IMR-90 (cell line): Measurements from ENCODE around the gene CXCL1.

Source experiments
- CHD1 ChIP-seq: IDR thresholded peaks from 2 replicates; pipeline ENCODE4 v1.6.1; 2012; ENCODE audit warnings: low read depth, low read length, improper control_type of control experiment
- POLR2A ChIP-seq: IDR thresholded peaks from 2 replicates; pipeline ENCODE4 v1.6.1; 2012; ENCODE audit warnings: mild to moderate bottlenecking, low read depth, low read length
- RFX5 ChIP-seq: IDR thresholded peaks from 2 replicates; pipeline ENCODE4 v1.8.0; 2012; ENCODE audit warnings: low read depth, mild to moderate bottlenecking, low read length, moderate library complexity
- TF ChIP-seq, protein P1 (sequence below): conservative IDR thresholded peaks from 2 replicates; pipeline ENCODE4 v1.5.1; 2012; ENCODE audit warnings: mild to moderate bottlenecking, low read depth, low read length, improper control_type of control experiment

DNA sequence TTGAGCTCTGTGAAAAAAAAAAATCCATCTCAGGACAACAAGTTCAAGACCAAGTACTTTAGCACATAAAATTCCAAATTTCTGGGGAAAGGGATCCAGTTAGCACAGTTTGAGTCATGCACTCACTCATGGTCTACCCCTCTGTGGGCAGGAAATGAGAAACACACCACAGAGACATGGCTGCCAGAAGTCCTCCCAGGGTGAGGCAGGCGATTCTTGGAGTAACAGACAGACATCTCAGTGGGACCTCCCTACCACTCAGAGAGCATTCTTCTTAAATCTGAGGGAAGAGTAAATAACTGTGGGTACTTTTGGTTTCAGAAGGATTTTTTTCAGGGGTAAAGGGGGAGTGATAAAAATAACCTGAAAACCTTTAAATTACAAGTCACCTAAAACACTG lies 14.1 kb downstream of the CXCL1 start:
- TF ChIP-seq, protein P1, sequence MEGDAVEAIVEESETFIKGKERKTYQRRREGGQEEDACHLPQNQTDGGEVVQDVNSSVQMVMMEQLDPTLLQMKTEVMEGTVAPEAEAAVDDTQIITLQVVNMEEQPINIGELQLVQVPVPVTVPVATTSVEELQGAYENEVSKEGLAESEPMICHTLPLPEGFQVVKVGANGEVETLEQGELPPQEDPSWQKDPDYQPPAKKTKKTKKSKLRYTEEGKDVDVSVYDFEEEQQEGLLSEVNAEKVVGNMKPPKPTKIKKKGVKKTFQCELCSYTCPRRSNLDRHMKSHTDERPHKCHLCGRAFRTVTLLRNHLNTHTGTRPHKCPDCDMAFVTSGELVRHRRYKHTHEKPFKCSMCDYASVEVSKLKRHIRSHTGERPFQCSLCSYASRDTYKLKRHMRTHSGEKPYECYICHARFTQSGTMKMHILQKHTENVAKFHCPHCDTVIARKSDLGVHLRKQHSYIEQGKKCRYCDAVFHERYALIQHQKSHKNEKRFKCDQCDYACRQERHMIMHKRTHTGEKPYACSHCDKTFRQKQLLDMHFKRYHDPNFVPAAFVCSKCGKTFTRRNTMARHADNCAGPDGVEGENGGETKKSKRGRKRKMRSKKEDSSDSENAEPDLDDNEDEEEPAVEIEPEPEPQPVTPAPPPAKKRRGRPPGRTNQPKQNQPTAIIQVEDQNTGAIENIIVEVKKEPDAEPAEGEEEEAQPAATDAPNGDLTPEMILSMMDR = no peak
- TF ChIP-seq RFX5 (no peak), POLR2A (no peak), CHD1 (no peak)
